ENCODE results near the gene WIPF3. TPM values are rescaled to one million over a fixed set of nuclear protein-coding genes. Genes with fewer than 3 reads are reported as not detected.

WIPF3 gene
- total RNA-seq, 1 experiment from 2014 or later, result 2.0 TPM

DNA sequence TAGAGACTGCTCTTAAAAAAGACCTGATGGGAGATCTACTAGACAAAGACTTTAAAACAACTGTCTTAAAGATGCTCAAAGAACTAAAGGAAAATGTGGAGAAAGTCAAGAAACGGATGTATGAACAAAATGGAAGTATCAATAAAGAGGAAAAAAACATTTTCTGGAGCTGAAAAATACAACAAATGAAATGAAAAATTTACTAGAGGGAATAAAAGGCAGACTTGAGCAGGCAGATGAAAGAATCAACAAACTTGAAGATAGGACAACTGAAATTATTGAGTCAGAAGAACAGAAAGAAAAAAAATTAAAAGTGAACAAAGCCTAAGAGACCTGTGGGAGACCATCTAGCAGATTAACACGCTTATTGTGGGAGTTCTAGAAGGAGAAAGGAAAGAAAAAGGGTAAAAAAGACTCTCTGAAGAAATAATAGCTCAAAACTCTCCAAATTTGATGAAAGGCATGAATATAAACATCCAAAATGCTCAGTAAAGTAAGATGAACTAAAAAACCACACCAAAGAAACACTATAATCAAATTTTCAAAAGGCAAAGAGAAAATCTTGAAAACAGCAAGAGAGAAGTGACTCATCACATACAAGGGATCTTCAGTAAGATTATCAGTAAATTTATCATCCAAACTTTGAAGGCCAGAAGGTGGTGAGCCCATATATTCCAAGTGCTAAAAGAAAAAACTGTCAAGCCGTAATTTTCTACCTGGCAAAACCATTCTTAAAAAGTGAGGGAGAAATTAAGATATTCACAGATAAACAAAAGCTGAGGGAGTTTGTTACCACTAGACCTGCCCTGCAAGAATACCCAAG lies 100.1 kb downstream of the WIPF3 start:
- H3K27ac ChIP-seq (ENCODE audit: low read length), result no peak overlapping the region
- CTCF ChIA-PET, result no interaction called here
- POLR2A ChIA-PET, result no interaction called here
- no peak for TF ChIP-seq POLR2AphosphoS5 (IDR thresholded peaks at IDR 0.05; ENCODE audit: low read depth, low read length)
- TF ChIP-seq, protein P1, sequence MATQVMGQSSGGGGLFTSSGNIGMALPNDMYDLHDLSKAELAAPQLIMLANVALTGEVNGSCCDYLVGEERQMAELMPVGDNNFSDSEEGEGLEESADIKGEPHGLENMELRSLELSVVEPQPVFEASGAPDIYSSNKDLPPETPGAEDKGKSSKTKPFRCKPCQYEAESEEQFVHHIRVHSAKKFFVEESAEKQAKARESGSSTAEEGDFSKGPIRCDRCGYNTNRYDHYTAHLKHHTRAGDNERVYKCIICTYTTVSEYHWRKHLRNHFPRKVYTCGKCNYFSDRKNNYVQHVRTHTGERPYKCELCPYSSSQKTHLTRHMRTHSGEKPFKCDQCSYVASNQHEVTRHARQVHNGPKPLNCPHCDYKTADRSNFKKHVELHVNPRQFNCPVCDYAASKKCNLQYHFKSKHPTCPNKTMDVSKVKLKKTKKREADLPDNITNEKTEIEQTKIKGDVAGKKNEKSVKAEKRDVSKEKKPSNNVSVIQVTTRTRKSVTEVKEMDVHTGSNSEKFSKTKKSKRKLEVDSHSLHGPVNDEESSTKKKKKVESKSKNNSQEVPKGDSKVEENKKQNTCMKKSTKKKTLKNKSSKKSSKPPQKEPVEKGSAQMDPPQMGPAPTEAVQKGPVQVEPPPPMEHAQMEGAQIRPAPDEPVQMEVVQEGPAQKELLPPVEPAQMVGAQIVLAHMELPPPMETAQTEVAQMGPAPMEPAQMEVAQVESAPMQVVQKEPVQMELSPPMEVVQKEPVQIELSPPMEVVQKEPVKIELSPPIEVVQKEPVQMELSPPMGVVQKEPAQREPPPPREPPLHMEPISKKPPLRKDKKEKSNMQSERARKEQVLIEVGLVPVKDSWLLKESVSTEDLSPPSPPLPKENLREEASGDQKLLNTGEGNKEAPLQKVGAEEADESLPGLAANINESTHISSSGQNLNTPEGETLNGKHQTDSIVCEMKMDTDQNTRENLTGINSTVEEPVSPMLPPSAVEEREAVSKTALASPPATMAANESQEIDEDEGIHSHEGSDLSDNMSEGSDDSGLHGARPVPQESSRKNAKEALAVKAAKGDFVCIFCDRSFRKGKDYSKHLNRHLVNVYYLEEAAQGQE (IDR thresholded peaks at IDR 0.05; ENCODE audit: insufficient read depth in 1 of 2, low read depth in 2 of 2, low read length in 1 of 2), result no peak
- peaks cover 7% of the 10 kb centered on the region; the same call in 1 of the 2 replicates for H3K9me3 ChIP-seq (ENCODE audit: control insufficient read depth, insufficient read depth, low read depth, low read length)
- no peak for DNase-seq (ENCODE audit: low read depth, low spot score)
- in situ Hi-C loops (cut with HindIII; ENCODE audit: low pct_unique_long_range_greater_than_20kb, low sequenced_read_pairs) (no loop called here), intact Hi-C loops (cut with micrococcal nuclease; ENCODE audit: unreplicated experiment) (no loop called here)
- H3K27me3 ChIP-seq (ENCODE audit: control insufficient read depth, insufficient read depth, low read length), result no peaks in the 10 kb centered on the region
- H3K4me1 ChIP-seq (ENCODE audit: control insufficient read depth, insufficient read depth, low read length), result no peaks in the 10 kb centered on the region
- no peak overlapping the region for H3K4me3 ChIP-seq (ENCODE audit: low read depth in 2 of 2, low read length in 2 of 2)
- ATAC-seq, result no peak
- H3K36me3 ChIP-seq (ENCODE audit: control insufficient read depth, insufficient read depth, low read length), result no peaks in the 10 kb centered on the region
- no TSS peak for BruUV-seq (replicated peaks)

DNA sequence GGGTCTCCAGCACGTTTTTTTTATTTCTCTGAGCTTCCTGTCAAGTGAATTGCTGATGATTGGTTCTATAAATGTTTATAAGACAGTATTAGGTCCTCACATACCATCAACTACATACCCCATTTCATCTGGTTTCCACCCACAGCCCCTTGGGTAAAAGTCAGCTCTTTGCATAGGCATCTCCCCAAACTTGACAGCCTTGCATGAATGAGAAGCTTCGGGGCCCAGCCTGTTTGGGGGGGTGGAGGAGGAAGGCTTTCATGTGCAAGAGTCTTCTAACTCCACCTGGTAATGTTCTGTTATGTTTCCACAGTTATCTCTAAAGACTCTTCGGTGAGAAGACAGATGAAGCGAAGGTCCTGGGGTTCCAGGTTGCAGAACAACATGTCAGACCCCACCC lies 107.9 kb downstream of the WIPF3 start:
- ChIA-PET POLR2A (no interaction called here), CTCF (no interaction called here)
- no TSS peak for BruUV-seq (replicated peaks)
- in situ Hi-C loops (cut with HindIII; ENCODE audit: low pct_unique_long_range_greater_than_20kb, low sequenced_read_pairs) (no loop called here), intact Hi-C loops (cut with micrococcal nuclease; ENCODE audit: unreplicated experiment) (no loop called here)
- Histone ChIP-seq H3K4me1 (ENCODE audit: control insufficient read depth, insufficient read depth, low read length) (no peaks in the 10 kb centered on the region), H3K27me3 (ENCODE audit: control insufficient read depth, insufficient read depth, low read length) (no peaks in the 10 kb centered on the region), H3K27ac (ENCODE audit: low read length) (no peak overlapping the region), H3K4me3 (ENCODE audit: low read depth in 2 of 2, low read length in 2 of 2) (no peak overlapping the region), H3K36me3 (ENCODE audit: control insufficient read depth, insufficient read depth, low read length) (no peaks in the 10 kb centered on the region), H3K9me3 (ENCODE audit: control insufficient read depth, insufficient read depth, low read depth, low read length) (no peaks in the 10 kb centered on the region)
- ATAC-seq (no peak), DNase-seq (ENCODE audit: low read depth, low spot score) (no peak)
- TF ChIP-seq, protein P2, sequence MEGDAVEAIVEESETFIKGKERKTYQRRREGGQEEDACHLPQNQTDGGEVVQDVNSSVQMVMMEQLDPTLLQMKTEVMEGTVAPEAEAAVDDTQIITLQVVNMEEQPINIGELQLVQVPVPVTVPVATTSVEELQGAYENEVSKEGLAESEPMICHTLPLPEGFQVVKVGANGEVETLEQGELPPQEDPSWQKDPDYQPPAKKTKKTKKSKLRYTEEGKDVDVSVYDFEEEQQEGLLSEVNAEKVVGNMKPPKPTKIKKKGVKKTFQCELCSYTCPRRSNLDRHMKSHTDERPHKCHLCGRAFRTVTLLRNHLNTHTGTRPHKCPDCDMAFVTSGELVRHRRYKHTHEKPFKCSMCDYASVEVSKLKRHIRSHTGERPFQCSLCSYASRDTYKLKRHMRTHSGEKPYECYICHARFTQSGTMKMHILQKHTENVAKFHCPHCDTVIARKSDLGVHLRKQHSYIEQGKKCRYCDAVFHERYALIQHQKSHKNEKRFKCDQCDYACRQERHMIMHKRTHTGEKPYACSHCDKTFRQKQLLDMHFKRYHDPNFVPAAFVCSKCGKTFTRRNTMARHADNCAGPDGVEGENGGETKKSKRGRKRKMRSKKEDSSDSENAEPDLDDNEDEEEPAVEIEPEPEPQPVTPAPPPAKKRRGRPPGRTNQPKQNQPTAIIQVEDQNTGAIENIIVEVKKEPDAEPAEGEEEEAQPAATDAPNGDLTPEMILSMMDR (IDR thresholded peaks at IDR 0.05), result no peak
- TF ChIP-seq POLR2AphosphoS5 (IDR thresholded peaks at IDR 0.05; ENCODE audit: low read depth, low read length) (no peak), SIN3A (IDR thresholded peaks at IDR 0.05; ENCODE audit: borderline replicate concordance, insufficient read depth, low read depth, low read length) (no peak), TCF7L2 (IDR thresholded peaks at IDR 0.05; ENCODE audit: low read depth, low read length) (no peak)
- TF ChIP-seq, protein P1 (IDR thresholded peaks at IDR 0.05; ENCODE audit: insufficient read depth in 1 of 2, low read depth in 2 of 2, low read length in 1 of 2), result no peak
